ENCODE data around the gene IMMP2L. TPM values are rescaled to one million over a fixed set of nuclear protein-coding genes. Genes with fewer than 3 reads are reported as not detected.

The IMMP2L gene
- total RNA-seq, 2 experiments from 2014 or later, result 8.9 to 18.7 TPM

- no peak overlapping the region for H3K27ac Mint-ChIP-seq
- H3K9me3 Mint-ChIP-seq, result no peaks in the 10 kb centered on the region
- Histone ChIP-seq H3K27me3 (ENCODE audit: control insufficient read depth in 1 of 2, insufficient read depth in 2 of 2, low read length in 2 of 2) (no peaks in the 10 kb centered on the region), H3K9me3 (ENCODE audit: control insufficient read depth in 1 of 2, insufficient read depth in 1 of 2, low read length in 2 of 2) (no peaks in the 10 kb centered on the region), H3K36me3 (ENCODE audit: insufficient read depth, low read length) (no peaks in the 10 kb centered on the region), H3K27ac (ENCODE audit: low read depth in 1 of 2, low read length in 2 of 2) (no peak overlapping the region), H3K4me1 (ENCODE audit: insufficient read depth, low read length) (no peaks in the 10 kb centered on the region), H3K4me3 (ENCODE audit: low read length) (no peak overlapping the region)
- ATAC-seq (ENCODE audit: poor library complexity) (no peak), DNase-seq (no peak)
- H3K36me3 Mint-ChIP-seq (ENCODE audit: low read depth), result no peaks in the 10 kb centered on the region
- POLR2A ChIA-PET, result interaction anchor here (0.6 kb wide), 1 partner anchor 71 kb away, joined by 3 read pairs; no protein-coding TSS in a partner anchor
- no peak overlapping the region for H3K4me3 Mint-ChIP-seq
- no peak for TF ChIP-seq CTCF (IDR thresholded peaks at IDR 0.05)
- CTCF ChIA-PET, result no interaction called here
- peaks cover 3% of the 10 kb centered on the region for H3K4me1 Mint-ChIP-seq (ENCODE audit: low read depth)
- H3K27me3 Mint-ChIP-seq, result no peaks in the 10 kb centered on the region
- intact Hi-C loops (cut with DNase I, micrococcal nuclease), result no loop called here
Measured at GRCh38 chr7:110964775-110965174, 597.5 kb downstream of the IMMP2L start.

- H3K36me3 ChIP-seq (ENCODE audit: insufficient read depth, low read length), result no peaks in the 10 kb centered on the region
- no peak overlapping the region for H3K4me3 ChIP-seq (ENCODE audit: low read length)
- no peaks in the 10 kb centered on the region for H3K36me3 Mint-ChIP-seq (ENCODE audit: low read depth)
- no peaks in the 10 kb centered on the region for H3K9me3 ChIP-seq (ENCODE audit: control insufficient read depth in 1 of 2, insufficient read depth in 1 of 2, low read length in 2 of 2)
- H3K4me3 Mint-ChIP-seq, result no peak overlapping the region
- H3K27ac Mint-ChIP-seq, result no peak overlapping the region
- no peak for DNase-seq
- H3K27me3 ChIP-seq (ENCODE audit: control insufficient read depth in 1 of 2, insufficient read depth in 2 of 2, low read length in 2 of 2), result no peaks in the 10 kb centered on the region
- CTCF ChIA-PET, result no interaction called here
- no peak for TF ChIP-seq CTCF (IDR thresholded peaks at IDR 0.05)
- no peak overlapping the region for H3K27ac ChIP-seq (ENCODE audit: low read depth in 1 of 2, low read length in 2 of 2)
- no peaks in the 10 kb centered on the region for H3K27me3 Mint-ChIP-seq
- no peaks in the 10 kb centered on the region for H3K9me3 Mint-ChIP-seq
- no peaks in the 10 kb centered on the region for H3K4me1 ChIP-seq (ENCODE audit: insufficient read depth, low read length)
- H3K4me1 Mint-ChIP-seq (ENCODE audit: low read depth), result peaks cover 3% of the 10 kb centered on the region
- ATAC-seq (ENCODE audit: poor library complexity), result no peak
- POLR2A ChIA-PET, result interaction anchor here (1.2 kb wide), 1 partner anchor 8 kb away, joined by 3 read pairs; no protein-coding TSS in a partner anchor
- intact Hi-C loops (cut with DNase I, micrococcal nuclease), result no loop called here
Measured at GRCh38 chr7:110962826-110963225, 599.5 kb downstream of the IMMP2L start.

- Mint-ChIP-seq H3K9me3 (no peaks in the 10 kb centered on the region), H3K27ac (no peak overlapping the region), H3K4me1 (ENCODE audit: low read depth) (peaks cover 3% of the 10 kb centered on the region), H3K27me3 (no peaks in the 10 kb centered on the region), H3K4me3 (no peak overlapping the region), H3K36me3 (ENCODE audit: low read depth) (no peaks in the 10 kb centered on the region)
- no peaks in the 10 kb centered on the region for H3K36me3 ChIP-seq (ENCODE audit: insufficient read depth, low read length)
- no peak overlapping the region for H3K27ac ChIP-seq (ENCODE audit: low read depth in 1 of 2, low read length in 2 of 2)
- intact Hi-C loops (cut with DNase I, micrococcal nuclease), result no loop called here
- DNase-seq (no peak), ATAC-seq (ENCODE audit: poor library complexity) (no peak)
- ChIA-PET POLR2A (interaction anchor here (1.2 kb wide), 1 partner anchor 8 kb away, joined by 3 read pairs; no protein-coding TSS in a partner anchor), CTCF (no interaction called here)
- no peak for TF ChIP-seq CTCF (IDR thresholded peaks at IDR 0.05)
- H3K4me1 ChIP-seq (ENCODE audit: insufficient read depth, low read length), result no peaks in the 10 kb centered on the region
- no peaks in the 10 kb centered on the region for H3K9me3 ChIP-seq (ENCODE audit: control insufficient read depth in 1 of 2, insufficient read depth in 1 of 2, low read length in 2 of 2)
- H3K4me3 ChIP-seq (ENCODE audit: low read length), result no peak overlapping the region
- no peaks in the 10 kb centered on the region for H3K27me3 ChIP-seq (ENCODE audit: control insufficient read depth in 1 of 2, insufficient read depth in 2 of 2, low read length in 2 of 2)
Measured at GRCh38 chr7:110962374-110962773, 599.9 kb downstream of the IMMP2L start.
